Liver (tissue), 9 donors: ENCODE results near the gene STUM. TPM values are rescaled to one million over a fixed set of nuclear protein-coding genes. Genes with fewer than 3 reads are reported as not detected.

ENCODE experiments used
- DNase-seq: peaks from one replicate; pipeline ENCODE4 v3.0.0-alpha.2; 2017; ENCODE audit warnings: low spot score
- H3K27ac ChIP-seq, 2 donors: one replicate each; pipeline ENCODE4 v1.7.0; 2013; ENCODE audit warnings: inconsistent platforms in 2 of 2, low read length in 2 of 2, control low read depth in 1 of 2, low read depth in 1 of 2, mild to moderate bottlenecking in 1 of 2
- H3K27me3 ChIP-seq, 4 donors: one replicate each; pipeline versions ENCODE4 v1.6.1 to v1.7.0; 2013; ENCODE audit warnings: low read length in 3 of 4, inconsistent platforms in 1 of 4, mild to moderate bottlenecking in 1 of 4, moderate library complexity in 1 of 4; ENCODE audit not compliant: control insufficient read depth in 4 of 4, insufficient read depth in 4 of 4
- H3K36me3 ChIP-seq, 4 donors: one replicate each; pipeline versions ENCODE4 v1.6.1 to v1.7.0; 2013; ENCODE audit warnings: low read length in 3 of 4, mild to moderate bottlenecking in 3 of 4, low read depth in 1 of 4, moderate library complexity in 1 of 4; ENCODE audit not compliant: control insufficient read depth in 4 of 4, insufficient read depth in 3 of 4
- H3K4me1 ChIP-seq, 4 donors: one replicate each; pipeline versions ENCODE4 v1.6.1 to v1.7.0; 2013; ENCODE audit warnings: low read length in 3 of 4, mild to moderate bottlenecking in 3 of 4, moderate library complexity in 1 of 4; ENCODE audit not compliant: control insufficient read depth in 4 of 4, insufficient read depth in 4 of 4
- H3K4me3 ChIP-seq, 3 donors: one replicate each; pipeline versions ENCODE4 v1.6.1 to v1.7.0; 2013; ENCODE audit warnings: low read length in 3 of 3, control low read depth in 1 of 3, low read depth in 1 of 3, mild to moderate bottlenecking in 1 of 3
- H3K9ac ChIP-seq, 2 donors: one replicate each; pipeline ENCODE4 v1.7.0; 2013; ENCODE audit warnings: low read length in 2 of 2, mild to moderate bottlenecking in 2 of 2, moderate library complexity in 2 of 2, control low read depth in 1 of 2, low read depth in 1 of 2
- H3K9me3 ChIP-seq, 4 donors: one replicate each; pipeline versions ENCODE4 v1.6.1 to v1.7.0; 2013; ENCODE audit warnings: low read length in 3 of 4; ENCODE audit not compliant: control insufficient read depth in 4 of 4
- ATF3 ChIP-seq: IDR thresholded peaks from 2 replicates; pipeline ENCODE4 v1.6.1; 2016; ENCODE audit warnings: antibody characterized with exemption
- EGR1 ChIP-seq, 2 donors: IDR thresholded peaks; 2 replicates each; pipeline ENCODE4 v1.6.1; 2016 to 2018; ENCODE audit warnings: antibody characterized with exemption in 2 of 2, low read depth in 2 of 2
- FOXA1 ChIP-seq: IDR thresholded peaks from 2 replicates; pipeline ENCODE4 v1.6.1; 2016; ENCODE audit warnings: antibody characterized with exemption
- FOXA2 ChIP-seq: IDR thresholded peaks from 2 replicates; pipeline ENCODE4 v1.6.1; 2016; ENCODE audit warnings: antibody characterized with exemption
- HNF4A ChIP-seq, 2 donors: conservative IDR thresholded peaks; 2 replicates each; pipeline ENCODE4 v1.6.1; 2016; ENCODE audit warnings: antibody characterized with exemption in 2 of 2, mild to moderate bottlenecking in 2 of 2
- HNF4G ChIP-seq: IDR thresholded peaks from 2 replicates; pipeline ENCODE4 v1.6.1; 2016; ENCODE audit warnings: antibody characterized with exemption
- JUND ChIP-seq, 2 donors: IDR thresholded peaks; 2 replicates each; pipeline ENCODE4 v1.6.1; 2016; ENCODE audit warnings: antibody characterized with exemption in 2 of 2
- MAX ChIP-seq: IDR thresholded peaks from 2 replicates; pipeline ENCODE4 v1.6.1; 2016; ENCODE audit warnings: antibody characterized with exemption
- NR2F2 ChIP-seq: IDR thresholded peaks from 2 replicates; pipeline ENCODE4 v1.6.1; 2016; ENCODE audit warnings: antibody characterized with exemption
- REST ChIP-seq: IDR thresholded peaks from 2 replicates; pipeline ENCODE4 v1.6.1; 2016; ENCODE audit warnings: antibody characterized with exemption, mild to moderate bottlenecking
- RXRA ChIP-seq, 2 donors: IDR thresholded peaks; 2 replicates each; pipeline ENCODE4 v1.6.1; 2017 to 2018; ENCODE audit warnings: antibody characterized with exemption in 2 of 2, mild to moderate bottlenecking in 1 of 2
- SP1 ChIP-seq: IDR thresholded peaks from 2 replicates; pipeline ENCODE4 v1.6.1; 2018; ENCODE audit warnings: antibody characterized with exemption, mild to moderate bottlenecking
- YY1 ChIP-seq: IDR thresholded peaks from 2 replicates; pipeline ENCODE4 v1.6.1; 2016; ENCODE audit warnings: antibody characterized with exemption, mild to moderate bottlenecking
- ZBTB33 ChIP-seq: IDR thresholded peaks from 2 replicates; pipeline ENCODE4 v1.6.1; 2016; ENCODE audit warnings: antibody characterized with exemption
- WGBS: extraction: QIAGEN DNeasy Blood & Tissue Kit; methylation state at CpG from one replicate; pipeline ENCODE4 v1.1.7; 2013; 5-methylcytosine and 5-hydroxymethylcytosine counted together
- polyA plus RNA-seq, 2 donors: library from polyadenylated mRNA; stranded (reverse) in 1 of 2; unstranded in 1 of 2; fragments of 200-250 nt in 1 of 2; fragments of >200 nt in 1 of 2; fragmentation: Nextera tagmentation in 1 of 2; extraction: Ambion mirVana in 1 of 2; gene quantifications; one replicate each; pipeline versions ENCODE4 v1.2.1 to v1.2.3, GENCODE V29; 2013 to 2015
- total RNA-seq, 2 donors: library from RNA; depleted of rRNA; stranded (reverse); fragments of >200 nt; gene quantifications; one replicate each; pipeline ENCODE4 v1.2.3, GENCODE V29; 2014
- TF ChIP-seq, protein P1 (sequence below): fragments of 150-350 bp; IDR thresholded peaks from 2 replicates; pipeline ENCODE4 v1.5.1; 2017; ENCODE audit warnings: improper control_type of control experiment, low read depth, low read length; ENCODE audit not compliant: missing input control
- donor health status: healthy.
- donor health status: healthy.
- donor health status: healthy.
- donor health status: healthy.
- donor health status: healthy.

Gene STUM
- total and polyA plus RNA-seq, 4 donors: 0.03 to 0.14 (median 0.07) TPM

- Histone ChIP-seq H3K4me3 (no peak overlapping the region), H3K4me1 (no peaks in the 10 kb centered on the region), H3K9ac (no peak overlapping the region), H3K36me3 (no peaks in the 10 kb centered on the region), H3K27me3 (no peaks in the 10 kb centered on the region), H3K9me3 (no peaks in the 10 kb centered on the region), H3K27ac (no peak overlapping the region)
- TF ChIP-seq SP1: no peak
- no peak for TF ChIP-seq FOXA2
- TF ChIP-seq HNF4A (conservative IDR thresholded peaks at IDR 0.05): no peak
- TF ChIP-seq NR2F2: no peak
- TF ChIP-seq REST: no peak
- TF ChIP-seq, protein P1, sequence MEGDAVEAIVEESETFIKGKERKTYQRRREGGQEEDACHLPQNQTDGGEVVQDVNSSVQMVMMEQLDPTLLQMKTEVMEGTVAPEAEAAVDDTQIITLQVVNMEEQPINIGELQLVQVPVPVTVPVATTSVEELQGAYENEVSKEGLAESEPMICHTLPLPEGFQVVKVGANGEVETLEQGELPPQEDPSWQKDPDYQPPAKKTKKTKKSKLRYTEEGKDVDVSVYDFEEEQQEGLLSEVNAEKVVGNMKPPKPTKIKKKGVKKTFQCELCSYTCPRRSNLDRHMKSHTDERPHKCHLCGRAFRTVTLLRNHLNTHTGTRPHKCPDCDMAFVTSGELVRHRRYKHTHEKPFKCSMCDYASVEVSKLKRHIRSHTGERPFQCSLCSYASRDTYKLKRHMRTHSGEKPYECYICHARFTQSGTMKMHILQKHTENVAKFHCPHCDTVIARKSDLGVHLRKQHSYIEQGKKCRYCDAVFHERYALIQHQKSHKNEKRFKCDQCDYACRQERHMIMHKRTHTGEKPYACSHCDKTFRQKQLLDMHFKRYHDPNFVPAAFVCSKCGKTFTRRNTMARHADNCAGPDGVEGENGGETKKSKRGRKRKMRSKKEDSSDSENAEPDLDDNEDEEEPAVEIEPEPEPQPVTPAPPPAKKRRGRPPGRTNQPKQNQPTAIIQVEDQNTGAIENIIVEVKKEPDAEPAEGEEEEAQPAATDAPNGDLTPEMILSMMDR: no peak
- no peak for TF ChIP-seq HNF4G
- no peak for TF ChIP-seq RXRA (IDR thresholded peaks at IDR 0.05)
- no peak for TF ChIP-seq EGR1 (IDR thresholded peaks at IDR 0.05; ENCODE audit: low read depth in 2 of 2)
- TF ChIP-seq ZBTB33: no peak
- no peak for DNase-seq
- 86% methylated on average over 2 of the region's 2 CpGs for WGBS
Observed at GRCh38 chr1:226588484-226588883, 39.9 kb downstream of the STUM start.

DNA sequence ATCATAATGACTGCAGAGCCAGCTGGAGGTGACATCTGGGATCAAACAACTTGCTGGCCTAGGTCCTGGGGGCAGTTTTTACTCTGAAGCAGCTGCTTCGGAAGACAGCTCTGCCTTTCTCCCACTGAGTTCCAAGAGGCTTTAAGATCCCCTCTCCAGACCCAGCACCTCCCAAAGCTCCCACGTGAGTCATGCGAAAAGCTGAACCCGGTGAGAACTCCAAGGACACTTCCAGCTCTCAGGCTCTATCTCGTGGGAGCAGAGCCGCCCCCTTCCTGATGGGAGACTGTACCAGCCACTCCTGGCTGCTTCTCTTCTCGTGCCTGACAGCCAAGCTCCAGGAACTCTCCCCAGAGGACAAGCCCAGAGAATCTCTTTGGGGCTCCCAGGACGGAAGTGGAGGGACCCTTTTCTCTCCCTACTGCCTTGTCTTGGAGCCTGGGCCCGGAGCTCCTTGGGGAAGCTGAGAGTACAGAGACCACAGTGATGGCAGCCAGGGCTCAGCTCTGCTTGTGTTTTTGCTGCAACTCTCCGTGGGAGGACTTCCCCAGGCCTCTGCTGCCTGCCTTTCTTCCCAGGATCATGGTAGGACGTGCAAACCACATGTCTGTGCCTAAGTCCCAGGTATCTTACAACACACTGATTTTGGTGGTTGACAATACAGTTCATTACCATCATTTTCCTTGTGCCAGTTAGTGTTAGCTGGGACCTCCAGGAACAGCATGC lies 40.6 kb downstream of the STUM start:
- no peaks in the 10 kb centered on the region for H3K27me3 ChIP-seq
- no peak for TF ChIP-seq ATF3
- TF ChIP-seq EGR1 (IDR thresholded peaks at IDR 0.05; ENCODE audit: low read depth in 2 of 2): no peak
- no peak for TF ChIP-seq MAX
- no peak for TF ChIP-seq FOXA1
- no peak for TF ChIP-seq HNF4A (conservative IDR thresholded peaks at IDR 0.05)
- TF ChIP-seq, protein P1: no peak
- TF ChIP-seq JUND (IDR thresholded peaks at IDR 0.05): no peak
- TF ChIP-seq NR2F2: no peak
- no peak for TF ChIP-seq REST
- TF ChIP-seq YY1: no peak
- no peak for DNase-seq
- no peaks in the 10 kb centered on the region for H3K4me1 ChIP-seq
- H3K36me3 ChIP-seq: no peaks in the 10 kb centered on the region
- H3K27ac ChIP-seq: no peak overlapping the region
- no peak overlapping the region for H3K4me3 ChIP-seq
- WGBS: 81% methylated on average over 11 of the region's 11 CpGs
- no peaks in the 10 kb centered on the region for H3K9me3 ChIP-seq
- no peak overlapping the region for H3K9ac ChIP-seq
